Rectal smooth muscle tissue (tissue), 1 donor: Measurements from ENCODE around the gene SAMD13.

ENCODE experiments used
- H3K27ac ChIP-seq: one replicate; pipeline ENCODE4 v1.7.0; 2013; ENCODE audit warnings: low read depth, low read length, inconsistent platforms
- H3K27me3 ChIP-seq: one replicate; pipeline ENCODE4 v1.7.0; 2013; ENCODE audit warnings: low read length; ENCODE audit not compliant: control insufficient read depth, insufficient read depth
- H3K36me3 ChIP-seq: one replicate; pipeline ENCODE4 v1.7.0; 2013; ENCODE audit warnings: low read length; ENCODE audit not compliant: control insufficient read depth, insufficient read depth
- H3K4me1 ChIP-seq: one replicate; pipeline ENCODE4 v1.7.0; 2013; ENCODE audit warnings: low read length; ENCODE audit not compliant: control insufficient read depth, insufficient read depth
- H3K4me3 ChIP-seq: one replicate; pipeline ENCODE4 v1.7.0; 2013; ENCODE audit warnings: low read length
- H3K9ac ChIP-seq: one replicate; pipeline ENCODE4 v1.7.0; 2013; ENCODE audit warnings: low read length

SAMD13 gene

GRCh38 chr1:84385347-84385746, 83.8 kb downstream of the SAMD13 start:
- H3K4me1 ChIP-seq = no peaks in the 10 kb centered on the region
- no peaks in the 10 kb centered on the region for H3K27me3 ChIP-seq
- no peaks in the 10 kb centered on the region for H3K36me3 ChIP-seq
- H3K27ac ChIP-seq = no peak overlapping the region
- no peak overlapping the region for H3K9ac ChIP-seq
- H3K4me3 ChIP-seq = no peak overlapping the region

GRCh38 chr1:84386716-84387479, 85.4 kb downstream of the SAMD13 start:
- Histone ChIP-seq H3K27me3 (no peaks in the 10 kb centered on the region), H3K4me3 (no peak overlapping the region), H3K9ac (no peak overlapping the region), H3K4me1 (no peaks in the 10 kb centered on the region), H3K27ac (no peak overlapping the region), H3K36me3 (no peaks in the 10 kb centered on the region)

- Histone ChIP-seq H3K4me3 (no peak overlapping the region), H3K27ac (no peak overlapping the region), H3K9ac (no peak overlapping the region), H3K36me3 (no peaks in the 10 kb centered on the region), H3K4me1 (no peaks in the 10 kb centered on the region), H3K27me3 (no peaks in the 10 kb centered on the region)
Observed at GRCh38 chr1:84387480-84388163, 86.1 kb downstream of the SAMD13 start.

- no peaks in the 10 kb centered on the region for H3K4me1 ChIP-seq
- no peak overlapping the region for H3K27ac ChIP-seq
- H3K27me3 ChIP-seq = no peaks in the 10 kb centered on the region
- H3K36me3 ChIP-seq = no peaks in the 10 kb centered on the region
- no peak overlapping the region for H3K9ac ChIP-seq
- no peak overlapping the region for H3K4me3 ChIP-seq
Observed at GRCh38 chr1:84390226-84390625, 88.7 kb downstream of the SAMD13 start.

GRCh38 chr1:84398175-84399155, 97.0 kb downstream of the SAMD13 start, which contains the start of gene DNASE2B:
TSS of gene DNASE2B (plus strand) at chr1:84398484. CDS start at chr1:84398565, 81 bp downstream.
- H3K4me1 ChIP-seq = no peaks in the 10 kb centered on the region
- no peak within 1 kb of the TSS for H3K4me3 ChIP-seq

More at GRCh38 chr1:84398175-84399155, 97.0 kb downstream of the SAMD13 start, which contains the start of gene DNASE2B:
- Histone ChIP-seq H3K9ac (no peak within 1 kb of the TSS), H3K27ac (no peak within 1 kb of the TSS), H3K36me3 (no peaks in the 10 kb centered on the region), H3K27me3 (no peaks in the 10 kb centered on the region)
